Lower leg skin (tissue), 3 donors: ENCODE results near the gene GRIK4.

ENCODE experiments used
- CTCF ChIP-seq, 3 donors: fragments of 450-650 bp; IDR thresholded peaks; one replicate each; pipeline ENCODE4 v1.5.1; 2016; ENCODE audit warnings: antibody characterized with exemption in 3 of 3, mild to moderate bottlenecking in 3 of 3, moderate library complexity in 2 of 3
- POLR2A ChIP-seq, 2 donors: fragments of 450-650 bp; IDR thresholded peaks; one replicate each; pipeline ENCODE4 v1.6.1; 2016 to 2017; ENCODE audit warnings: antibody characterized with exemption in 2 of 2, mild to moderate bottlenecking in 1 of 2, moderate library complexity in 1 of 2

- TF ChIP-seq CTCF (IDR thresholded peaks at IDR 0.05) = no peak
- TF ChIP-seq POLR2A (IDR thresholded peaks at IDR 0.05) = no peak
These were observed 212.2 kb downstream of the GRIK4 start for GRCh38 chr11:120723751-120724150.
